Measurements from ENCODE around the gene TSHZ3.
A peak's percentile ranks its signal among the peaks of the same experiment; 100 is the strongest.

The TSHZ3 gene

GRCh38 chr19:31349160-31349881 lies at the start of gene TSHZ3:
Gene TSHZ3, minus strand, starts transcription at chr19:31349436. Its CDS starts 217 bp downstream, at chr19:31349219.
- DNase-seq = no peak

- DNase-seq = no peak
These were observed 48.1 kb upstream of the TSHZ3 start for GRCh38 chr19:31397308-31397707.

- no peak for DNase-seq
These were observed 43.2 kb upstream of the TSHZ3 start for GRCh38 chr19:31392464-31392863.

GRCh38 chr19:31391518-31391917 lies 42.3 kb upstream of the TSHZ3 start:
- no peak for DNase-seq

GRCh38 chr19:31390711-31391110 lies 41.5 kb upstream of the TSHZ3 start:
- no peak for DNase-seq

- no peak for DNase-seq
These were observed 40.6 kb upstream of the TSHZ3 start for GRCh38 chr19:31389874-31390273.

- DNase-seq = no peak
These were observed 38.6 kb upstream of the TSHZ3 start for GRCh38 chr19:31387717-31388301.

GRCh38 chr19:31386806-31387205 lies 37.6 kb upstream of the TSHZ3 start:
- no peak for DNase-seq

- DNase-seq = no peak
These were observed 36.5 kb upstream of the TSHZ3 start for GRCh38 chr19:31385744-31386143.

- no peak for DNase-seq
These were observed 34.3 kb upstream of the TSHZ3 start for GRCh38 chr19:31383553-31383952.

- DNase-seq = no peak
These were observed 31.6 kb upstream of the TSHZ3 start for GRCh38 chr19:31380854-31381253.

GRCh38 chr19:31378404-31378803 lies 29.2 kb upstream of the TSHZ3 start:
- peak; percentile 6 for DNase-seq

GRCh38 chr19:31377736-31378135 lies 28.5 kb upstream of the TSHZ3 start:
- DNase-seq = no peak

GRCh38 chr19:31372246-31372781 lies 23.1 kb upstream of the TSHZ3 start:
- no peak for DNase-seq

- DNase-seq = no peak
These were observed 21.0 kb upstream of the TSHZ3 start for GRCh38 chr19:31370216-31370615.

- DNase-seq = no peak
These were observed 15.7 kb upstream of the TSHZ3 start for GRCh38 chr19:31364963-31365362.

GRCh38 chr19:31361728-31362127 lies 12.5 kb upstream of the TSHZ3 start:
- no peak for DNase-seq

- no peak for DNase-seq
These were observed 8.1 kb upstream of the TSHZ3 start for GRCh38 chr19:31357315-31357673.

- no peak for DNase-seq
These were observed 7.5 kb upstream of the TSHZ3 start for GRCh38 chr19:31356587-31357314.

GRCh38 chr19:31355665-31356289 lies 6.5 kb upstream of the TSHZ3 start:
- no peak for DNase-seq

GRCh38 chr19:31354799-31355664 lies 5.8 kb upstream of the TSHZ3 start:
- DNase-seq = no peak

GRCh38 chr19:31354316-31354715 lies 5.1 kb upstream of the TSHZ3 start:
- no peak for DNase-seq

All from OCI-M1 (cell line).